Fibroblast of lung (primary cell): ENCODE data around the gene APRT. TPM values are rescaled to one million over a fixed set of nuclear protein-coding genes. Genes with fewer than 3 reads are reported as not detected.

Source experiments
- DNase-seq, 2 donors: peaks; one replicate each; pipeline versions ENCODE4 v3.0.0 to v3.0.0-alpha.2; 2010; ENCODE audit warnings: low read depth in 2 of 2
- H2AFZ ChIP-seq: 2 replicates; pipeline ENCODE4 v1.5.1; 2012; ENCODE audit warnings: low read length, control low read depth, inconsistent platforms
- H3K27ac ChIP-seq: 2 replicates; pipeline ENCODE4 v1.5.1; 2011; ENCODE audit warnings: low read length, control low read depth; ENCODE audit not compliant: insufficient read depth
- H3K27me3 ChIP-seq: 2 replicates; pipeline ENCODE4 v1.5.1; 2011; ENCODE audit warnings: mild to moderate bottlenecking, low read length; ENCODE audit not compliant: control insufficient read depth, insufficient read depth
- H3K36me3 ChIP-seq: 2 replicates; pipeline ENCODE4 v1.5.1; 2011; ENCODE audit warnings: low read length; ENCODE audit not compliant: control insufficient read depth, insufficient read depth
- H3K4me1 ChIP-seq: 2 replicates; pipeline ENCODE4 v1.5.1; 2011; ENCODE audit warnings: low read length; ENCODE audit not compliant: control insufficient read depth, insufficient read depth; ENCODE audit errors: extremely low read depth
- H3K4me2 ChIP-seq: 2 replicates; pipeline ENCODE4 v1.5.1; 2011; ENCODE audit warnings: low read length, control low read depth; ENCODE audit not compliant: insufficient read depth; ENCODE audit errors: extremely low read depth
- H3K4me3 ChIP-seq, 4 experiments: fragments of 200-600 bp in 1 of 4; sonication (generic) in 1 of 4; replicated peaks in 1 of 4; 2 replicates each; pipeline ENCODE4 v1.5.1; 2011 to 2016; ENCODE audit warnings: low read length in 4 of 4, low read depth in 3 of 4, mild to moderate bottlenecking in 3 of 4, control low read depth in 2 of 4, inconsistent platforms in 1 of 4, mixed read lengths in 1 of 4; ENCODE audit not compliant: insufficient read depth in 1 of 4; ENCODE audit errors: control extremely low read depth in 1 of 4
- H3K79me2 ChIP-seq: 2 replicates; pipeline ENCODE4 v1.5.1; 2012; ENCODE audit warnings: mild to moderate bottlenecking, low read length, inconsistent platforms; ENCODE audit not compliant: control insufficient read depth, insufficient read depth
- H3K9ac ChIP-seq: 2 replicates; pipeline ENCODE4 v1.5.1; 2011; ENCODE audit warnings: mild to moderate bottlenecking, low read length, control low read depth; ENCODE audit not compliant: insufficient read depth
- H3K9me3 ChIP-seq: 2 replicates; pipeline ENCODE4 v1.5.1; 2012; ENCODE audit warnings: low read depth, low read length; ENCODE audit not compliant: control insufficient read depth, insufficient read depth
- H4K20me1 ChIP-seq: 2 replicates; pipeline ENCODE4 v1.5.1; 2011; ENCODE audit warnings: low read length; ENCODE audit not compliant: control insufficient read depth, insufficient read depth; ENCODE audit errors: extremely low read depth
- EZH2 ChIP-seq: IDR thresholded peaks from 2 replicates; pipeline ENCODE4 v1.5.1; 2012; ENCODE audit warnings: low read length, control low read depth, mild to moderate bottlenecking; ENCODE audit errors: missing control alignments
- polyA plus RNA-seq, 2 donors: library from polyadenylated mRNA; depleted of rRNA in 1 of 2; stranded (reverse) in 1 of 2; unstranded in 1 of 2; fragments of >200 nt; gene quantifications; 2 replicates each; pipeline ENCODE4 v1.2.1, GENCODE V29; 2011 to 2012; ENCODE audit warnings: missing spikeins in 1 of 2
- total RNA-seq: library from RNA; depleted of rRNA; stranded (reverse); fragments of >200 nt; gene quantifications from 2 replicates; pipeline ENCODE4 v1.2.1, GENCODE V29; 2014
- TF ChIP-seq, protein P1 (sequence below), 2 donors: IDR thresholded peaks in 1 of 2; conservative IDR thresholded peaks in 1 of 2; 1 replicate in 1 of 2; 2 replicates in 1 of 2; pipeline ENCODE4 v1.5.1; 2011 to 2012; ENCODE audit warnings: low read length in 2 of 2, control low read depth in 1 of 2, inconsistent platforms in 1 of 2, low read depth in 1 of 2, mild to moderate bottlenecking in 1 of 2

Gene APRT
- total and polyA plus RNA-seq, 2 donors (not counting 1 experiment from before 2014, with no cell fraction given) = 39.2 to 95.6 TPM

DNA sequence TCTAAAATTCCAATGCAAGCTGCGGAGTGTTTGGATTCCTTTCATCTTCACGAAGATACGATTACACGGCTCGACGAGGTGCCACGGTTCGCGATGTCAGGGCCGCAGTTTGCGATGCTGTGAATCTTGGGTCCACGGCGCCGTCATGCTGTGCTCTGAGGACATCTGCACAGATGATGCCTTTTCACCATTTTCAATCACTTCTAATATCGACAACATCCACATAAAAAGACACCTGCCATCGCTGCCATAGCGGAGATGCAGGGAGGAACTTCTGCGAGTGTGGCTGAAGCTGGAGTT, 6.8 kb upstream of the APRT start:
- TF ChIP-seq, protein P1, sequence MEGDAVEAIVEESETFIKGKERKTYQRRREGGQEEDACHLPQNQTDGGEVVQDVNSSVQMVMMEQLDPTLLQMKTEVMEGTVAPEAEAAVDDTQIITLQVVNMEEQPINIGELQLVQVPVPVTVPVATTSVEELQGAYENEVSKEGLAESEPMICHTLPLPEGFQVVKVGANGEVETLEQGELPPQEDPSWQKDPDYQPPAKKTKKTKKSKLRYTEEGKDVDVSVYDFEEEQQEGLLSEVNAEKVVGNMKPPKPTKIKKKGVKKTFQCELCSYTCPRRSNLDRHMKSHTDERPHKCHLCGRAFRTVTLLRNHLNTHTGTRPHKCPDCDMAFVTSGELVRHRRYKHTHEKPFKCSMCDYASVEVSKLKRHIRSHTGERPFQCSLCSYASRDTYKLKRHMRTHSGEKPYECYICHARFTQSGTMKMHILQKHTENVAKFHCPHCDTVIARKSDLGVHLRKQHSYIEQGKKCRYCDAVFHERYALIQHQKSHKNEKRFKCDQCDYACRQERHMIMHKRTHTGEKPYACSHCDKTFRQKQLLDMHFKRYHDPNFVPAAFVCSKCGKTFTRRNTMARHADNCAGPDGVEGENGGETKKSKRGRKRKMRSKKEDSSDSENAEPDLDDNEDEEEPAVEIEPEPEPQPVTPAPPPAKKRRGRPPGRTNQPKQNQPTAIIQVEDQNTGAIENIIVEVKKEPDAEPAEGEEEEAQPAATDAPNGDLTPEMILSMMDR (conservative IDR thresholded peaks at IDR 0.05 in 1 of 2, IDR thresholded peaks at IDR 0.05 in 1 of 2; ENCODE audit: low read depth in 1 of 2, low read length in 2 of 2) = no peak
- no peak for TF ChIP-seq EZH2
- Histone ChIP-seq H3K27ac (peak overlapping the region; percentile 64), H3K9ac (no peak overlapping the region), H3K4me2 (no peak overlapping the region), H3K4me1 (peaks cover 8% of the 10 kb centered on the region), H3K27me3 (no peaks in the 10 kb centered on the region), H4K20me1 (no peaks in the 10 kb centered on the region), H3K4me3 (no peak overlapping the region), H3K36me3 (peaks cover 8% of the 10 kb centered on the region), H2AFZ (peak overlapping the region; percentile 23), H3K9me3 (no peaks in the 10 kb centered on the region), H3K79me2 (no peaks in the 10 kb centered on the region)
- no peak for DNase-seq

DNA sequence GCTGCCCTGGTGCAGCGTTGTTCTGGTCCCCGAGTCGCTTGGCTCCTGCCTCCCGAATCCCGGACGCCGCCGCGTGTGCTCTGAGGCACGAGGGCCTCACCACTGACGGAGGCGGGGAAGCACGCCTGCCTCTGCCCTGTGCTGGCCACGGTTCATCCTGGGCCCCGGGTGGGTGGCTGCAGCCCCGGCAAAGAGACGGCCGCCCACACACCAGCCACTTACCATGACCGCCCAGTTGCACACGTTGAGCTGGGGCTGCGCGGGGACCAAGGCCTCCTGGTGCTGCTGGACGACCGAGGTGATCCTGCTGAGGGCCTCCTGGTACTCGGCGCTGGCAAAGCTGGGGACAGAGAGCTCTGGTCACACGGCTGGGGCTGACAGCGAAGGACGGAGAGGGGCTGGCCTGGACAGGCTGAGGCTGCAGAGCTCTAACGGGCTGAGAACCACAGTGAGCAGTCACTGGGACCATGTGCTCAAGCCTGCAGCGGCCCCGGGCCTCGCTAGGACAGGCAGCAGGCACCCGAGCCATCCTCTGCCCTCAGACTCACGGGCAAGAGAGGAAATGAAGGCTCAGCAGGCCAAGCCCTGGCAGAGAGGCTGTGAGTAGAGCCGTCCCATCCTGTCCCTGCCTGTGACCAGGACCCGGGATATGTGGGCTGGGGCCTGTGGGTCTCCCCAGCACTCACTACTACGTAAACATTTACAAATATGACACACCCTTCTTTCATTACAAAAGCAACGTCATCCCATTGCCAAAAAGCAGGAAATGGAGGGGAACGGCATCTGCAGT, 6.3 kb upstream of the APRT start:
- TF ChIP-seq, protein P1 (conservative IDR thresholded peaks at IDR 0.05 in 1 of 2, IDR thresholded peaks at IDR 0.05 in 1 of 2; ENCODE audit: low read depth in 1 of 2, low read length in 2 of 2) = no peak
- TF ChIP-seq EZH2 = no peak
- no peaks in the 10 kb centered on the region for H3K79me2 ChIP-seq
- no peak overlapping the region for H3K4me3 ChIP-seq
- peaks cover 8% of the 10 kb centered on the region for H3K4me1 ChIP-seq
- no peaks in the 10 kb centered on the region for H3K9me3 ChIP-seq
- peak overlapping the region; percentile 12 for H2AFZ ChIP-seq
- no peaks in the 10 kb centered on the region for H3K27me3 ChIP-seq
- peaks cover 8% of the 10 kb centered on the region for H3K36me3 ChIP-seq
- no peaks in the 10 kb centered on the region for H4K20me1 ChIP-seq
- H3K4me2 ChIP-seq = peak overlapping the region; percentile 15
- H3K27ac ChIP-seq = peak overlapping the region; percentile 64
- H3K9ac ChIP-seq = no peak overlapping the region
- peak in 1 of 2 donors; percentile 66 for DNase-seq

DNA sequence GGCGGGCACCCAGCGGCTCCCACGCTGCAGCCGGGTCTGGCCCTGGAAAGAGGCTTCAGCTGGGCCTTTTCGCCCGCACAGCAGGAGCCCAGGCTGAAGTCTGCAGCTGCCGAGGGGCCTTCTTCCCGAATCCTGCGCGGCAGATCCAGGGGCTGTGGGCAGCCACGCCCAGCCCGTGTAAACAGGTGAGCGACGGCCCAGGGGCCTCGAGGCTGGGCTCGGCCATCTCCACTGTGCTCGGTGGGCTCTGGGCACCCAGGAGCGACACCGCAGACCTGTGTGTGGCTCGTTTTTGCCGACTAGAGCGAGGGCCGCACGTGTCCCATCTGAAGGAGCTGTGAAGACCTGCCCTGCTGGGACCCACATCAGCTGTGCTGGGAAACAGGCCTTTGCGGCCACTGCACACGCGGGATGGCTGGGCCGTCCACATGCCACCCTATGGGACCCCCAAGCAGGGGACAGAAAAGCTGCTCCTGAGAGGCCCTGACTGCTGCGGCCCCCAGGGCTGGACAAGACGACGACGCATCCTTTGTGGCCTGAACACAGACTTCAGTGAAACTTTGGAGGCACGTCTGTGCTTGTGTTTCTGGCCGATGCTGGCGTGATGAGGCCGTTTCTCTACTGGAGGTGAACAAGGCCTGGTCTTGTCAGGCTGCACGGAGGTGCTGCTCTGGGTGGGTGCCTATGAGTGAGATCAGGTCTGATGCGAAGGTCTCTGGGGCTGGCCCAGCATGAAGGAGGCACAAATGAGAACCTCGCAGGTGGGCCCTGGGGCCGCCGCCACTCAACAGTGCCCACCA, 5.2 kb upstream of the APRT start:
- Histone ChIP-seq H3K4me1 (peaks cover 9% of the 10 kb centered on the region), H3K36me3 (peaks cover 5% of the 10 kb centered on the region), H3K79me2 (no peaks in the 10 kb centered on the region), H3K4me2 (no peak overlapping the region), H3K9me3 (no peaks in the 10 kb centered on the region), H3K27ac (no peak overlapping the region), H3K4me3 (no peak overlapping the region), H3K27me3 (no peaks in the 10 kb centered on the region), H4K20me1 (no peaks in the 10 kb centered on the region), H3K9ac (no peak overlapping the region), H2AFZ (no peak overlapping the region)
- DNase-seq = no peak
- TF ChIP-seq, protein P1 (conservative IDR thresholded peaks at IDR 0.05 in 1 of 2, IDR thresholded peaks at IDR 0.05 in 1 of 2; ENCODE audit: low read depth in 1 of 2, low read length in 2 of 2) = no peak
- no peak for TF ChIP-seq EZH2
